Measurements from ENCODE around the gene PDE7B.

PDE7B gene

DNA sequence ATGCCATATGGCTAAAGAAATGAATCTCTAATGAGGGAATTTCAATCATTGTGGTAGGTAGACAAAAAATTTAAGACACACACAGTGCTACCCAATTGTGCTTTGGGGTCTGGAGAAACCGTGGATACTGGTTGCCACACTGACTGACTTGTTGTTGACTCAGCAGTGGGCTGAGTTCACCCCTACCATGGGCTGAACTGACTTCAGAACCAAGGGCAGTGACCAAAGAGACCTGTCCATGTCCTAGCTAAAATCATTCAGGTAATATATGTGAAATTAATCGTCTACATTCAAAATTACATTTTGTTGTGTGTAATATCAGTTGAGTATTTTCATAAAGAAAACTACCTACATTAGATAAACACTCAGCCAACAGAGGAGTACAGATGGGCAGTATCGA, 131.6 kb downstream of the PDE7B start:
- in situ Hi-C loops (cut with MboI; ENCODE audit: low sequenced_read_pairs): no loop called here

DNA sequence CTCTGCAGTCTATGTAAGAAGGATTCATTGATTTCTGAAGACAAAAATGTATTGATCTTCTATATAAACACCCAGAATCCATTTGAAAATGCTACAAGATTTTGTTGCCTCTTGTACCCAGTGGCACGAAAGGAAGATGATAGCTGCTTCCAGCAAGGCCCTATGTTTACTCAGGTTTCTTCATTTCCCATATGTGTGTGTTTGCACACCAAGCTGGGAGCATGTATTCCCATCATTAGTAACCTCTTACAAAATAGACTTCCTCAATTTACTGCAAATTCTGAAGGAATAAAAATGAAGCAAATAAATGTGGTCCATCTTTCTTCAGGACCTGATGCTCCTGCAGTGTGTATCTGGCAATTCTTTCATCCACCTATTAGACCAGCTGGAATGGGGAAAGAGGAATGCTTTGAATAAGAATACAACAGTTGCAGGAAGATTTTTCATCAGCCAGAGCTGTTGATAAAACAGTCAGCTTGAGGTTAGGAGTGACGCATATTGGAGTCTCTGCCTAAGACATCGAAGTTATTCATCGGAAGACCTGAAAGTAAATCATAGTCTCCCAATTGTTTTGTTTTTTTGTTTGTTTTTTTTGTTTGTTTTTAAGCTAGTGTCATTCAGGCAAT, 132.3 kb downstream of the PDE7B start:
- in situ Hi-C loops (cut with MboI; ENCODE audit: low sequenced_read_pairs): no loop called here

DNA sequence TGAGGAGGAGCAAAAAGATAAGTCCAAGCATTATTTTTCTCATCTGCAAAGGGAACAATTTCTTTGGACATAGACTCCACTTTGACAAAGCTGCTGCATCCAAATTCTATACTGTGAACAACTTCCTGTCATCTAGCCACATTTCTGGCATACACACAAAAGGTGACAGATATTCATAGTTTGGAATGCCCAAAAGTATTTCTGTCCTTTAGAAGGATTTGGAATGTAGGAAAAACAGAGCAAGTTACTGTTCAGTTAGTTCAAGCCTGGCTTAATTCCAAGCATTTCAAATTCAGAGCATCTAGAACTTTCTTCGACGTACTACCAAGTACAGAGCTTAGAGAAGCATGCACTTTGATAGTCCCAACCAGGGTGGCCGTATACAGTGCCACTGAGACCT, 134.0 kb downstream of the PDE7B start:
- in situ Hi-C loops (cut with MboI; ENCODE audit: low sequenced_read_pairs): no loop called here

DNA sequence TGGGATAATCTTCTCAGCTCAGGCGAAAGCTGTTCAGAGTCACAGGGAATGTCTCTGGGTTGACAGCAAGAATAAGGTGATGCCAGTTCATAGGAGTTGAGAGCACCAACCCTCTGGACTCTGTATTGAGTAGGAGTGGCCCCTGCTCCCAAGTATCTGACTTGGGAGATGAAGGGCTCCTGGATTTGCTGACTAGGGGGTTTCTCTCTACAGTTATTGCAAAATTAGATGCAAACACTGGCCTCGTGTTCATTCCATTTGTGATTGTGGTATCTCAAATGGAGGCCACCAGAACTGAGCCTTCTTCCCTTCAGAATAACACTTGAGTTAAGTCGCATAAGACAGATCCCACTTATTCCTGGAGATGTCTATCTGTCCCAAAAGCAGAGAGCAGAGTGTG, 135.7 kb downstream of the PDE7B start:
- in situ Hi-C loops (cut with MboI; ENCODE audit: low sequenced_read_pairs): no loop called here

DNA sequence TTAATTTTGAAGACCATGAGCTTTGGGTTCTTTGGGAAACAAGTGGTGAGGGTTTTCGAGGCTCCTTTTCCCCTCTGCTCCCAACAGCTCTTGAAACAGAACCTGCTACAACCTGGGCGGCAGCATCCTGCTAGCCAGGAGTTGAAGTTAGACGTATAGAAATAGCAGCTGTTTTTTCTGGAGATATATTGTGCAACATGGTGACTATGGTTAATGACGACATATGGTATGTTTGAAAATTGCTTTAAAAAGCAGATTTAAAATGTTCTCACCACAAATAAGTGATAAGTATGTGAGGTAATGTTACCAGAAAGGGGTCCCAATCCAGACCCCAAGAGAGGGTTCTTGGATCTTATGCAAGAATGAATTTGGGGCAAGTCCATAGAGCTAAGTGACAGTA, 138.9 kb downstream of the PDE7B start:
- in situ Hi-C loops (cut with MboI; ENCODE audit: low sequenced_read_pairs): no loop called here

DNA sequence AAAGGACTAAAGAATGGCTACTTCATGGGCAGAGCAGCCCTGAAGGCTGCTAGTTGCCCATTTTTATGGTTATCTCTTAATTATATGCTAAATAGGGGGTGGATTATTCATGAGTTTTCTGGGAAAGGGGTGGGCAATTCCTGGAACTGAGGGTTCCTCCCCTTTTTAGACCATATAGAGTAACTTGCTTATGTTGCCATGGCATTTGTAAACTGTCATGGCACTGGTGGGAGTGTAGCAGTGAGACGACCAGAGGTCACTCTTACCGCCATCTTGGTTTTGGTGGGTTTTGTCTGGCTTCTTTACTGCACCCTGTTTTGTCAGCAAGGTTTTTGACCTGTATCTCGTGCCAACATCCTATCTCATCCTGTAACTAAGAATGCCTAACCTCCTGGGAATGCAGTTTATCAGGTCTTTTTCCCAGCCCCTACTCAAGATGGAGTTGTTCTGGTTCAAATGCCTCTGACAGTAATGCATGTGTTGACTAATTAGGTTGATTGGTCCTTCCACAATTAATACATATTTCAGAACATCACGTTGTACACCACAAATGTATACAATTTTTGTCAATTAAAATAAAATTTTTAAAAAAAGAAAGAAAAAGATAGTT, 139.5 kb downstream of the PDE7B start:
- in situ Hi-C loops (cut with MboI; ENCODE audit: low sequenced_read_pairs): no loop called here

DNA sequence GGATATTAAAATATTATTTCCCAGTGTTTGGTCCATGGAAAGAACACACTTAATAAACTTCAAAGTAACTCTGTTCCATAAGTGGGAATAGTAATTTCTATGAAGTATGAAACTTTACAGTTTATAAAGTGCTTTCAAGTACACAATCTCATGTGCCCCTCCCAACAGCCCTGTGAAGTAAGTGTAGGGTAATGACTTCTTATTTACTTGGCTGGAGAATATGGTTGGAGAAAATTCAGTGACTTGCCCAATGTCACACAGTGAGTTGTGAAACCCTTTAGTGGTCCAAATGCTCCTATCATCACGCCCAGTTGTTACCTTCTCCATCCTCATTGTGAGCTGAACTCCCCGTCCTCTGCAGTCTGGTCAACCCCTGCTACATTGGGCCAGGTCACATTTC, 141.2 kb downstream of the PDE7B start:
- in situ Hi-C loops (cut with MboI; ENCODE audit: low sequenced_read_pairs): no loop called here

DNA sequence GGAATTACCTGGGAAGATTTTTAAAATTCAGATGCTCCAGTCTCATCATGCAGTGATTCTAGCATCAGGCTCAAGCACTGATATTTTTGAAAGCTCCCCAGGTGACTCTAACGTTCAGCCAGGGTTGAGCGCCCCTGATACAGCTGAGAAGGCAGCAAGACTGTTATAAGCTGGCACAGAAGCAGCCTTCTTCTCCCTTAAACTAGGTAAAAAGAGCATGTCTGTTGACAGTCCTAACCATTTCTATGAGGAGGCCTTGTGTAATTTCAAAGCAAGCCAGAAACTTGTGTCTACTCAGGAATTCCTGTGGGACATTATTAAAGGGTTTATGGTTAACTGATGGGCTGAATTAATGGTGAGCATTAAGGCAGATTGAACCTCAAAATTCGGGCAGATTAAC, 141.9 kb downstream of the PDE7B start:
- in situ Hi-C loops (cut with MboI; ENCODE audit: low sequenced_read_pairs): no loop called here

DNA sequence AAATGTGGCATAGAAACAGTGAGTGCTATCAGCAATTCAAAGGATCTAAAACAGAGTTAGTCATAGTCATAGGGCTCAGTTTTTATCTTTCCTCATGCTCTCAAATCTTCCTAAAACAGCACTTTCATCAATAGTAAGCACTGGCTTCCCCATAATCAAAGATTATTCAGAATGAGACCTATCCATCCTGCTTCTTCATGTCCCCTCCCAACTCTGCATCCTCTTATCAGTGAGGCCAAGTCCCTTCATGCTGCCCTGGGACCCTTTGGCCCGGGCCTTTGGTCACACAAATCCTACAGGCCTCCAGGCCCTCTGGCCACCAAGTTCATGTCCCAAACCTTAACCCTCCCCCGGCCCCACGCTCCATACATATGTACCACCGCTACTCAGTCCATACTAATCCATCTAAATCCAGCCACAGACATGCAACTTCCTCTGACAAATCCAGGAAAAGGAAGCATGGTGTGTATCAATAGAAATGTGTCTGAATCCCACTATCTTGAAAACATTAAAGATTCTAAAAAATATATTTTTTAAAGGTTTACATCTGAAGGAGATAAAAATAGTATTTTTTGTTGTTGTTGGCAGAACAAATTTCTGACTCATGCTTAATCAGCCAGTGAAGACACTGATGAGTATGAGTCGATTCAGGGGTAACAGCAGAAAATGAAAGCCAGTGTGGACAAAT, 143.5 kb downstream of the PDE7B start:
- in situ Hi-C loops (cut with MboI; ENCODE audit: low sequenced_read_pairs): no loop called here

DNA sequence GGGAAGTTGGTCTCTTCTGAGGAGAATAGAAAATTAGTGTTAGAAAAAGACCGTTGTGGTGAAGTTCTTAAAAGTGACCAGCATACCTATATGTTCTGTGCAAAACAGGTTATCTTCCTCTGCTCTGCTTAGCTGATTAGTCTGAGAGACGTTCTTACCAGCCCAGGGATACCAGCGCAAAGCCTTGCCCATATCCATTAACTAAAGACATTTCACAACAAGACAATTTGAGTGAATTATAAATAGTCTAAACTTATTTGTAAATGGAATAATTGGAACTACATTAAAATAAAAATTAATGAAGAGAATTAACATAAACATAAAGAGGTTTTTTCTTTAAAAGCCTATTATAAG, 144.0 kb downstream of the PDE7B start:
- in situ Hi-C loops (cut with MboI; ENCODE audit: low sequenced_read_pairs): no loop called here

DNA sequence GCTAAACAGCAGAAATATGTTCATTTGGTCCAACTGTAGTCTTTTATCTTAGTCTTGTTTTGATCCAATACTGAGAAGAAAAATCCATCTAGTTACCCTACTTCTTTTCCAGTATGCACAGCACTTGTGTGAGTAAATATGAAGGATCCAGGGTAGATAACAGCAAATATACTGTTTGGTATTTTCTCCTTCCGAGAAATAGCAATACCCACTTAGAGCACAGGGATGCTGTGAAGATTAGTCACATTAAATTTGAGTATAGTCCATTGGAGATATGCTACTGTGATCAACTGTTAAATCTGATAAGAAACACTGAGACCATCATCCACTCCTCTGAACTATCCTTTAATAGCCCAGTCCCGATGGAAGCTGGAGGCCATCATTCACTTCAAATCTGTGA, 145.2 kb downstream of the PDE7B start:
- in situ Hi-C loops (cut with MboI; ENCODE audit: low sequenced_read_pairs): no loop called here

DNA sequence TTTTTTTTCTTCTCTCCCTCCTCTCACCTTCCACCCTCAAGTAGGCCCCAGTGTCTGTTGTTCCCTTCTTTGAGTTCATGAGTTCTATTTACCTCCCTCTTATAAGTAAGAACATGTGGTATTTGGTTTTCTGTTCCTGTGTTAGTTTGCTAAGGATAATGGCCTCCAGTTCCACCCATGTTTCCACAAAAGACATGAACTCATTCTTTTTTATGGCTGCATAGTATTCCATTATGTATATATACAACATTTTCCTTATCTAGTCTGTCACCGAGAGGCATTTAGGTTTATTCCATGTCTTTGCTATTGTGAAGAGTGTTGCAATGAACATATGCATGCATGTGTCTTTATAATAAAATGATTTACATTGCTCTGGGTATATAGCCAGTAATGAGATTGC, 147.9 kb downstream of the PDE7B start:
- in situ Hi-C loops (cut with MboI; ENCODE audit: low sequenced_read_pairs): no loop called here

DNA sequence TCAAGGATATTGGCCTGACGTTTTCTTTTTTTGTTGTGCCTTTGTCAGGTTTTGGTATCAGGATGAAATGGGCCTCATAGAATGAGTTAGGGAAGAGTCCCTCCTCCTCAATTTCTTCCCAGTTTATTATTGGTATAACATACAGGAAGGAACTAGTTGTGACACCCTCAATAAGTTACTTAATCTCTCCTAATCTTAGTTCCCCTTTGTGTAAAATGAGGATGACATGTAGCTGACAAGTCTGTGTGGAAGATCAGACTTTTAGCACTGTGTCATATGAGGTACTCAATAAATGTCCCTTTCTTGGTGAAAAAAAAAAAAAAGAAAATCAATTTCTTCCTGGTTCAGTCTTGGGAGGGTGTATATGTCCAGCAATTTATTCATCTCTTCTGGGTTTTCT, 155.8 kb downstream of the PDE7B start:
- in situ Hi-C loops (cut with MboI; ENCODE audit: low sequenced_read_pairs): no loop called here

DNA sequence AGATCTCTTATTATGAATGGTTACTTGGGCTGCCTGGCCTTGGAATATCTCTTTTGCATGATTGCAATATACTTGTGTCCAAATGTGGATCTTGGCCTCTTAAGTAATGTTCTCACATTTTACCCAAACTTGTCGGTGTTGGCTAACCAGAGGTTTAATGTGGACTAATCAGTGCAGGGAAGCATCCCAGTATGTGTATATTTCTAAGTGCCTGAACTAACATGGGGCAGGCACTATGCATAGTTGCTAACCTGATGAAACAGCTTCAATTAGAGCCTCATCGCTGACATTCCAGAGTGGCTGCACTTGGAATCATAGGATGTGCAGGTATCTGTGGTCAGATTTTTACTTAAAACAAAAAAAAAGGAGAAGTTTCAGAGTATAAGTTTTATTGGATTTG, 160.0 kb downstream of the PDE7B start:
- in situ Hi-C loops (cut with MboI; ENCODE audit: low sequenced_read_pairs): no loop called here

DNA sequence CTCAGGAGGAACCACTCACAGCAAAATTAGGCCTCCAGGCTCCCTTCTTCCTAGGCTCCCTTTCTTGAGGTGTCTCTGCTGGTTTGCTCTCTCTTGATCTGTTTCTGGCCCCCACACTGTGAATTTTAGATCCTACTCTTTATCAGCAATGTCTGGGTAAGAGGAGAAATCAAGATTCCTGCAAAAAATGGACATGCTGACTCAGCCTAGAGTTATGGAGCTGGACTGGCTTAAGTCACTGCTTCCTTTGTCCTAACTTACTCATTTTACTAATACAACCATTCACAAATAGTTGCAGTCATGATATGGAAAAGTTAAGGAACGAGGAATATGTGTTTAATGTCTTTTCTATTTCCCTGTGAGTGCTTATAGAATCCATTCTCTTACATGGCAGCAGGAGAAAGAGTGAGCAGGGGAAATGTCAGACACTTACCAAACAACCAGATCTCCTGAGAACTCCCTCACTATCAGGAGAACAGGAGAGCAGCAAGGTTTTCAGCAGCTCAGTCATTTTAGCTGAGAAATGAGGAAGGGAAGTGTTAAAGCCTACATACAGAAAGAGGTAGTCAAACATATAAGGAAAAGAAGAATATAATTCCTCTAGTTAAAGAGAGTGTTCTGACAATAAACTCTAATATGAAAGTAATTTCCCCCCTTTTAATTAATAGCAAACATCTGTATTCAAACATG, 160.8 kb downstream of the PDE7B start:
- in situ Hi-C loops (cut with MboI; ENCODE audit: low sequenced_read_pairs): no loop called here

DNA sequence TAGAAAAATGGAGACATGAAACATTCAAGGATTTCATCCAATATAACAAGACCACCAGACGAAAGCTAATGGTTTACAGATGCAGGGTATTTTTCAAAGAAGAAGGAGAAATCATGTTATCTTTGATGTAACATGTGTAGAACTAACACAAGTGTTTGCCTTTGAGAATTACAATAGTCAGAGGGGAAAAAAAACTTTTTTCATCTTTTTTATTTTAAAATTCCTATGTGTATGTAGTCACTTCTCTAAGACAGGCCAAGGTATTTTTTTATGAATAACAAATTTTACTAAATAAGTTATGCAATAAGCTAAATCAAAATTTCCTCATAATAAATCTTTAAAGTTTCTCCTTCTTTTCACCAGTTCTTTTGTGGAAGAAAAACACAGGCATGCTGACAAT, 161.4 kb downstream of the PDE7B start:
- in situ Hi-C loops (cut with MboI; ENCODE audit: low sequenced_read_pairs): no loop called here

DNA sequence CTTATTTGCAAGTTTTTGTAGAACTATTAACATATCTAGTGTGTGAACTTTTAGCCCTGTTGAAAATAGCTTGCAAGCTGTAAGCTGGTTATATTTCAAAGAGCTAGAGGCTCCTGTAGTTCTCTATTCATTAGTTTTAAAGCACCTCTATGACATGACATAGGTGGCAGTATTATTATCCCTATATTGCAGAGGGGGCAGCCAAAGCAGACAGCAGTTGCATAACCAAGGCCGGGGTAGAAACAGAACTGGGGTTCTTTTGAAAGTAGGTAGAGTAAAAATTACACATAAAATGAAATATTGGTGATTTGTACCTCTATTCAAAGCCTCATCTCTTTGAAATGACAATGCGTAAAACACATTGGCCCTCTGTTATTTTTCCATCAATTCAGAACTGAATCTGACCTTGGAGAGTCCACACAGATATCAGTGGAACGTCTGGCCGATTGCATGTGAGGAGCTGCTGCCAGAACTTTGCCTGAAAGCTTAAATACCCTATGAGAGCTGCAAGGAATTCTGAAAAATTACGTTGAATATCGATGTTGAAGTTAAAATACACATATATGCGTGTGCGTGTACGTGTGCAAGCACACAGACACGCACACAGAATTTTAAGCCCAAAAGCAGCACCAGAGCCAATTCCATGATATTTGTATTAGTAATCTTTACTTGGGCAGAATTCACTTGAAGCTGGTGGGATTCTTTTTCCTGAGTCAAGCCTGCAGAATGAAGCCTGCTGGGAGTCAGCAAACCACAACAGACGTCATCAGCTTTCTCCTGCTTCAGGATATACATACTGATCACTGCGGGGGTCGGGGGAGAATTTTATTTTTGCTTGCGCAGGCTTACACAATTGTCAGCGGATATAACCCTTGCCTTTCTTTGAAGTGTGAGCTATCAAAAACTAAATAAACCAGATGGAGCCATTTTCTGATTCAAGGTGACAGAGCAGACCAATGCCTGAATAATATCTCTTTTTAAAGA, 163.2 kb downstream of the PDE7B start:
- in situ Hi-C loops (cut with MboI; ENCODE audit: low sequenced_read_pairs): no loop called here

DNA sequence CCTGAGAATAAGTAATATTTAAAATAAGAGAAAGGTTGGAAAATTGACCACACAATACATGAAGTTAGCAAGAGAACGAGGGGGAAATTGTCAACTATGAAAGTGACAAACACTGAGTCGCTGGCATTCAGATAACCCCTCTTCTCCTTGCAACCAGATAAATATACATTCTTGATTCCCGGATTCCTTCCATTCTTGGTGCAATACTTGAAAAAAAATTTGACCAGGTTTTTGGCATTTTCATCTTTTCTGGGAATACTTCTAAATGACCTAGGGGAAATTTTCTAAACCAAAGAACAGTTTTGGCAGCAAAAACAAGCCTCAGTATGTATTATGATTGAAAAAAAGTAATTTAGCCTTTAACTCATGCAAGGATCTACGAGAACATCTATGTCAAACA, 164.0 kb downstream of the PDE7B start:
- in situ Hi-C loops (cut with MboI; ENCODE audit: low sequenced_read_pairs): no loop called here

DNA sequence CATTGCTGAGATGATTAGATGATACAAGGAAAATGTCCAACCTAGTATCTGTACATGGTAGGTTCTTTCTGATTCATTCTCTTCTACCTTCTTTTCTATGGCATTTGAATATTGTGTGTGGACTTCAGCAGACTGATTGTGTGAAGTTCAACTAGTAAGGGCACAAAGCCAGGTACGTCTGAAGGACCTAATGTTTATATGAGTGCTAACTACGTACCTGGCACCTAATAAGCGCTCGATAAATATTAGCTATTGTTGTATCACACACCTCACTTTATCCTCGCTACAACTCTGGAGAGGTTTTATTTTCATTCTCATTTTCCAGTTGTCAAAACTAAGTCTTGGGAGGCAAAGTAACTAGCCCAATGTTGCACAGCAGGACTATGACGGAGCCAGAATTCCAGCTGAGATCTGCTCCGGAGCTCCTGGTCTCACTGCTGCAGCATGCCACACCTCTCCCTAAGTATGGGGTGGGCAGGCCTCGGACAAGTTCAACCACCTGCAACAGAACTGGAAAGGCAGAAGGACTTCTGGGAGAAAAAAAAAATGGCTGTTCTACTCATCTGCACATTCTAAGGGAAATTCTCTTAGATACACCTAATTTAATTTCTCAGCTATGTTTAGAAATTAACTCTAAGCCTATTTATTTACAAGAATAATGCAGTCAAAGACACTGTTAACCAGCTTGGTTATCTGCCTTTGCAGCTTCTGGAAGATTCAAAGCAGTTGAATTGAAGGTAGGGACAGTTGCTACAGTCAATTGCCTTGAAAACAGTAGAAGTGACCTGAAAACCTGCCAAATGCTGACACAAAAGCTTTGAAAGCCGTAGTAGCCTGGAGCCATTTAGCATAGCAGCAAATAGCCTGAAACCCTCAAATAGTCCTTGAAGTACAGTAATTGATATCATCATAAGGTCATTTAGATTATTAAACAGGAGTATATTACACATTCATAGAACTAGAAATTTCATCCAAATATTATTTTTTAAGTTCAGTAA, 165.0 kb downstream of the PDE7B start:
- in situ Hi-C loops (cut with MboI; ENCODE audit: low sequenced_read_pairs): no loop called here

DNA sequence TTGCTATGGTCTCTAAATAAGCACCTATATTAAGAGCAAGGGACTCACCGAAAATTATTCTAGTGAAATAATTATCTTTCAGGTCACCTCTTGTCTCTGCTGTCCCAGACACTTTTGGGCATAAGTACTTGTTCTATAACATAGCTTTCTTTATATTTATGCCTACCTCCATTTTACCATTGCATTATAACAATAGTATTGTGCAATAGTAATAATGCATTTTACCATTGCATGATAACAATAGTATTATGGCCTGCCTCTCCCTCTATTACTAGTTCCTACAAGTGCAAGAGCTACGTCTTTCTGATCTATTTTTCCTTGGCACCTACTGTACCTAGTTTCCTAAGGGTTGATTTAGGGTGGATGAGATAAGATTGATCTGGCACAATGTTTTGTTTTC, 169.2 kb downstream of the PDE7B start:
- in situ Hi-C loops (cut with MboI; ENCODE audit: low sequenced_read_pairs): no loop called here
